SHP77 (cell line): ENCODE data around the gene DAO.
"Not testable (repeated sequence)": the region's sequence is repeated elsewhere in the genome, so short reads cannot be mapped to it uniquely, and the experiment has no call there.

Experiments
- DNase-seq, 2 experiments: peaks; one replicate each; lab custom pipeline; 2025; lab: John Stamatoyannopoulos, UW

Gene DAO

GRCh38 chr12:108850854-108851573, 28.9 kb upstream of the DAO start:
- DNase-seq: no peak

DNA sequence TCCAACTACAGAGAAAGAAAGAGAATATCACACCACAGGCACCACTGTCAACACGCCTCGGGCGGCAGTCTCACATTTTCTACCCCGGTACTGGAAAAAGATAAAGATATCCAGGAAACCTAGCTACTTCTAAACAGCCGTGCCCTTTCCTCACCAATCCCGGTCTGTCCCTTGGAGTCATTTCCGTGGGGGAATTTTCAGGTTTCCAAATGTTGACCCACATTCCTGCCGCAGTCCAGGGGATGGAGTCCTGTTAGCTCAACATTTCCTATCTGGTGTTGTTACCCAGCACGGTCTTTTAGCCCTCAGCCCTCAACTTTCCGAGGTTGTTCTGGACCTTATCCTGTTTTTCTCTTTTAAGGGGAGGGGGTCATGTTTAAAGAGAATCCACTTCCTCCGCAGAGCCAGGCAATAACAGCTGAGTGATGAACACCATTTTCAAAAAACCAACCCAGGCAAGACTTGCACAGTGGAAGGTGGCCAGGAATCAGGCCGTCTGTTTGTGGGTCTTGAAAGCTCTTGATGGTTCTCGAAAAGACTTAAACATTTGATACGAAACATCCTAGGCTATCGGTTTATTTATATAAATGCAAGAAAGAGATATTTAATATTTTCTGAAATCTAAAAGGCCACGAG, 27.1 kb upstream of the DAO start:
- no peak for DNase-seq

DNA sequence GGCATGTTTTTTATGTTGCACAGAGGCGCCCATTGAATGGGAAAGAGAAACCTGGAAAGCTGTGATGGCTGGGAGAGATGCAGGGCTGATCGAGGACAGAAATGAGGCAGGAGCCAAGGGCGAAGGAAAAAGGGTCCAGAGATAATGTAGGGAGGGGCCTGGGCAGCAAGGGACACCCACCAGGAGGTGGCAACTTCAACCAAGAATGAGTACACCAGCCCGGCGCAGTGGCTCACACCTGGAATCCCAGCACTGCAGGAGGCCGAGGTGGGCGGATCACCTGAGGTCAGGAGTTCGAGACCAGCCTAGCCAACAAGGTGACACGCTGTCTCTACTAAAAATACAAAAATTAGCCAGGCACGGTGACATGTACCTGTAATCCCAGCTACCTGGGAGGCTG, 26.5 kb upstream of the DAO start:
- DNase-seq: no peak

GRCh38 chr12:108853981-108854446, 25.9 kb upstream of the DAO start:
- no peak for DNase-seq

DNA sequence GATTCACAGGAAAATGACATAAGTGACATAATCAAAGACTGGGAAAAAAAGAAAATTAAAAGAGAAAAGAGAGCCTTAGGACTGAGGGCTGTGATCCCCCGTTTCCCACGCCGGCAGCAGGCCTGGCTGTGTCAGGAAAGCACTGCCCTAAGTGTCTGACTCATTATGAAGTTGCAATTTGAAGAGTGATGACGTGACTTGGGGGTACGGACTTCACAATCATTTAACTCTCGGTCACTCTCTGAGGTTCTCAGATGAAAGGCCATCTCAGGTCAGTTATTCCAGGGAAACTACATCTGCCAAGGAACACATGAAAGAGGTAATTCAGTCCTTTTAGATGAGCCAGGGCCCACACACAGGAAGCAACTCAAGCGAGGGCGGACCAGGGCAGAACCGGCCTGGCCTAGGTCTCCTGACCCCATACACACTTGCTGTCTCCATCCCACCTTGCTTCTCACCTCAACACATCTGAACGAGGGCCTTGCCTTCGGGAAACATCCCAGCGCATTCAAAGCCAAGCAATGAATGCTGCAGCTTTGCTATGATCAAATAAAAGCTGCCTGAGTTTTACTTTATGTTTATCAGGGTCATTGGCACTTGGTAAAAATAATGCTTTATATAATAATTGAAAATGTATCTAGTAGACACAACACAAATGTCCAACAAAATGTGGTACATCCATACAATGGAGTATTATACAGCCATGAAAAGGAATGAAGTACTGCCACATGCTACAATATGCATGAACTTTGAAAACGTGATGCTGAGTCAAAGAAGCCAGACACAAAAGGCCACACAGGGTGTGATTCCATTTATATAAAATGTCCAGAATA, 25.2 kb upstream of the DAO start:
- DNase-seq: no peak

GRCh38 chr12:108855284-108856169, 24.4 kb upstream of the DAO start:
- no peak for DNase-seq

GRCh38 chr12:108856170-108856427, 23.8 kb upstream of the DAO start:
- DNase-seq: no peak

GRCh38 chr12:108856428-108857157, 23.3 kb upstream of the DAO start:
- peak in 1 of 2 experiments; percentile 32 for DNase-seq

- DNase-seq: no peak
Observed at GRCh38 chr12:108857158-108857407, 22.8 kb upstream of the DAO start.

- no peak for DNase-seq
Observed at GRCh38 chr12:108858311-108859074, 21.4 kb upstream of the DAO start.

DNA sequence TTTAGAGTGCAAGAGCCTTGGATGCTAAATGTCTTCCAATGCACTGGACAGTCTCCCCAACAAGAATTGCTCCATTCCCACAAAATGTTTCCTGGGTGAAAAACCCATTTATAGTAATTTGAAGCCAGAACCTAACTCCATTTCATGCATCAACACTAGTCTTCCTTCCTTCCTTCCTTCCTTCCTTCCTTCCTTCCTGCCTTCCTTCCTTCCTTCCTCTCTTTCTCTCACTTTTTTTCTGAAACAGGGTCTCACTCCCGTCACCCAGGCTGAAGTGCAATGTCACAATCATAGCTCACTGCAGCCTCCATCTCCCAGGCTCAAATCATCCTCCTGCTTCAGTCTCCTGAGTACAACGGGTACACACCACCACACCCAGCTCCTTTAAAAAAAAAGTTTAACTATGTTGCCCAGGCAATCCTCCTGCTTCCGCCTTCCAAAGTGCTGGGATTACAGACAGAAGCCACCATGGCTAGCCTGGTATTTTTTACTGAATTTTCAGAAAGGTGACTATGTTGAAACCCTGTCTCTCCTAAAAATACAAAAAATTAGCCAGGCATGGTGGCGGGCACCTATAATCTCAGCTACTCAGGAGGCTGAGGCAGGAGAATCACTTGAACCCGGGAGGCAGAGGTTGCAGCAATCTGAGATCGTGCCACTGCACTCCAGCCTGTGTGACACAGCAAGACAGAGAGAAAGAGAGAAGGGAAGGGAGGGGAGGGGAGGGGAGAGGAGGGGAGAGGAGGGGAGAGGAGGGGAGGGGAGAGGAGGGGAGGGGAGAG, 20.6 kb upstream of the DAO start:
- not testable (repeated sequence) for DNase-seq

GRCh38 chr12:108859923-108860291, 20.0 kb upstream of the DAO start:
- DNase-seq: no peak

- DNase-seq: no peak
Observed at GRCh38 chr12:108860443-108860842, 19.4 kb upstream of the DAO start.

DNA sequence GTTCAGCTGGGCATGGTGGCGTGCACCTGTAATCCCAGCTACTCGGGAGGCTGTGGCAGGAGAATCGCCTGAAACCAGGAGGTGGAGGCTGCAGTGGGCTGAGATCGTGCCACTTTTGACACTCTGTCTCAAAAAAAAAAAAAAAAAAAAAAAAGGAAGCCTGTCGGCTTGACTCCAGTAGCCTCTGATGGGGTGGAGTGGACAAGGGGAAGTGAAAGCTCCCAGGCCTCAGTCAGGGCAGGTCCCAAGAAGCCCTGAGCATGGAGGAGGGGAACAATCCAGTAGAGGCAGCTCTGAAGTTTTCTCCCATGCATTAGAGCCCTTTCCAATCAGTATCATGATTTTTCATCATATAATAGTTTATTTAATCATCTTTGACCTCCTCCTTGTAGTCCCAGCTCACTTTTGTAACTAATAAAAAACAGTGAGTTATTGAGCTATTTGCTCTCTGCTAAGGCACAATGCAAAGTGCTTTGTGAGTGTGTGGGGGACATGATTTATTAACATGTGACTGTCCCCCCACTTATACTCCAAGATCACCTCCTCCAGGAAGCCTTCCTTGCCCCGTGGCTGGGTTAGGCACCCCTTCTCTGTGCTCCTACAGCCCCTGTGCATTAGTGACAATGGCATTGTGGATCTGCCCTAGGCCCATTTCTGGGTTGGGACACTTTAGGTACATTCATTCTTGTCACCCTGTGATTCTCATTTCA, 17.9 kb upstream of the DAO start:
- no peak for DNase-seq

DNA sequence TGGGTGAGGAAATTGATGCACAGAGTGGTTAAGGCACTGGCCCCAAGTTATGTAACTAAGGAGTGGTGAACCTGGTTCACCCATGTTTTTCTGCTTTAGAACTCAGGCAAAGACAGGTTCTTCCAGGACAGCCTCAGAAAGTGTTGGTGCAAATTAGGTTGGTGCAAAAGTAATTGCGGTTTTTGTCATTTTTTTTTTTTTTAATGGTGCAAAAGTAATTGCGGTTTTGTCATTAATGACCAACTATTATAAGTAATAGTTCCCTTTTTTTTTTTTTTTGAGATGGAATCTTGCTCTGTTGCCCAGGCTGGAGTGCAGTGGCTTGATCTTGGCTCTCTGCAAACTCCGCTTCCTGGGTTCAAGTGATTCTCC, 17.3 kb upstream of the DAO start:
- no peak for DNase-seq

- no peak for DNase-seq
Observed at GRCh38 chr12:108865169-108865568, 14.7 kb upstream of the DAO start.

DNA sequence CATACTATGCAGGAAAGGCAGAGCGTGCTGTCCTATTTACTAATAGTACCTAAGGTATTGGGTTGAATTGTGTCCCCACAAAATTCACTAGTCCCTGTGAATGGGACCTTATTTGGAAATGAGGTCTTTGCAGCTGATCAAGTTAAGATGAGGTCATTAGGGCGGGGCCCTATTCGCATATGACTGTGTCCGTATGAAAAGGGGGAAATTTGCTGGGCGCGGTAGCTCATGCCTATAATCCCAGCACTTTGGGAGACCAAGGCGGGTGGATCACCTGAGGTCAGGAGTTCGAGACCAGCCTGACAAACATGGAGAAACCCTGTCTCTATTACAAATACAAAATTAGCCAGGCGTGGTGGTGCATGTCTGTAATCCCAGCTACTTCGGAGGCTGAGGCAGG, 13.8 kb upstream of the DAO start:
- not testable (repeated sequence) for DNase-seq

- DNase-seq: no peak
Observed at GRCh38 chr12:108868781-108869180, 11.1 kb upstream of the DAO start.

DNA sequence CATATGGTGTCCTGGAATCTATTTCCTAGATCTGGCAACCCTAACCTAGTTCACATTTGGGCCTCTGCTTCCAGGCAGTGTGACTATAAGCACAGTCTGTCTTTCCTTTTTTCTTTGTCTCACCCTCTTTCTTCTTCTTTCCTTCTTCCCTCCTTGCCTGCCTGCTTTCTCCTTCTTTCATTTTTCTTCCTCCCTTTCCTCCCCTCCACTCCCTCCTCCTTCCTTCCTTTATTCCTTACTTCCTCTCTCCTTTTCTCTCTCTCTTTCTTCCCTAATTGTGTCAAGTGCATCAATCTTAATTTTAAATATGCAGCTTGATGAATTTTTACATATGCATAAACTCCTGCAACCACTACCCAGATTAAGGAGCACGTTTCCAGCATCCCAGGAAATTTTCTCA, 4.6 kb upstream of the DAO start:
- no peak for DNase-seq
